ENCODE data around the gene SECISBP2. TPM values are rescaled to one million over a fixed set of nuclear protein-coding genes. Genes with fewer than 3 reads are reported as not detected.

The SECISBP2 gene
- total and polyA plus RNA-seq, 2 of the 13 experiments (the other 11 are each of a cell fraction or from before 2014, with no cell fraction given): 32.4 to 38.0 TPM

GRCh38 chr9:89356782-89357181 is 38.5 kb downstream of the SECISBP2 start:
- Histone ChIP-seq H3K4me1 (ENCODE audit: insufficient read depth, low read length) (peaks cover 78% of the 10 kb centered on the region), H2AFZ (ENCODE audit: low read length) (no peak overlapping the region), H3K79me2 (ENCODE audit: insufficient read depth, low read length) (no peaks in the 10 kb centered on the region), H4K20me1 (ENCODE audit: insufficient read depth, low read length) (no peaks in the 10 kb centered on the region), H3K9ac (ENCODE audit: insufficient read depth, low read depth, low read length) (no peak overlapping the region), H3K4me2 (ENCODE audit: low read depth, low read length) (peak overlapping the region; percentile 25; the same call in 1 of the 2 replicates), H3K9me3 (ENCODE audit: low read length) (no peaks in the 10 kb centered on the region), H3K36me3 (replicated peaks in 1 of 2; ENCODE audit: control insufficient read depth in 1 of 2, insufficient read depth in 2 of 2, low read length in 2 of 2) (peaks cover 16 to 54% of the 10 kb centered on the region in 2 experiments), H3K27ac (ENCODE audit: extremely low read length, insufficient read depth, low read length) (peak overlapping the region; percentile 70), H3K27me3 (ENCODE audit: control insufficient read depth in 1 of 2, insufficient read depth in 2 of 2, low read length in 2 of 2) (no peaks in the 10 kb centered on the region), H3K4me3 (replicated peaks in 1 of 3; ENCODE audit: insufficient read depth in 1 of 3, low read depth in 2 of 3, low read length in 3 of 3) (no peak overlapping the region)
- ChIA-PET POLR2A (interaction anchor here (1.2 to 2.8 kb wide), 5 partner anchors 13 to 200 kb away, joined by 3 to 17 read pairs (median 7); partner anchors contain the start of genes CKS2 and SECISBP2), CTCF (ENCODE audit: low intra/inter-chr PET ratio, low total read pairs) (no interaction called here)
- FAIRE-seq (no peak), DNase-seq (ENCODE audit: low spot score) (no peak), ATAC-seq (peak; percentile 9)
- intact Hi-C loops (cut with micrococcal nuclease; ENCODE audit: unreplicated experiment): loop anchor here (1.0 to 5.0 kb wide), 2 partner anchors 38 to 201 kb away; partner anchors contain the start of gene SECISBP2
- TF ChIP-seq DNMT1 (CRISPR knock-in tag; IDR thresholded peaks at IDR 0.05) (no peak), EEA1 (CRISPR knock-in tag; IDR thresholded peaks at IDR 0.05; ENCODE audit: borderline replicate concordance) (no peak), ZBTB37 (CRISPR knock-in tag; IDR thresholded peaks at IDR 0.05) (no peak), ATAD3A (CRISPR knock-in tag; IDR thresholded peaks at IDR 0.05) (no peak), ERF (CRISPR knock-in tag; IDR thresholded peaks at IDR 0.05) (no peak), ATF4 (CRISPR knock-in tag; IDR thresholded peaks at IDR 0.05) (no peak), FOSL1 (CRISPR knock-in tag; IDR thresholded peaks at IDR 0.05; ENCODE audit: borderline replicate concordance) (no peak)
- WGBS (ENCODE audit: low lambda C conversion rate): 100% methylated on average over 2 of the region's 2 CpGs
- no TSS peak for BruUV-seq (replicated peaks)
- in situ Hi-C loops (cut with HindIII; ENCODE audit: extremely low pct_ligation_motif_present, low pct_unique_long_range_greater_than_20kb): no loop called here
